GM18873 (cell line): ENCODE data around the gene ITPKA.

ENCODE experiments used
- ATAC-seq: cut with Tn5 transposase; IDR thresholded peaks from one replicate; pipeline ENCODE4 v1.9.1; 2021; ENCODE audit warnings: mild to moderate bottlenecking, moderate library complexity, moderate number of reproducible peaks; ENCODE audit not compliant: unreplicated experiment, low FRiP score

ITPKA gene

DNA sequence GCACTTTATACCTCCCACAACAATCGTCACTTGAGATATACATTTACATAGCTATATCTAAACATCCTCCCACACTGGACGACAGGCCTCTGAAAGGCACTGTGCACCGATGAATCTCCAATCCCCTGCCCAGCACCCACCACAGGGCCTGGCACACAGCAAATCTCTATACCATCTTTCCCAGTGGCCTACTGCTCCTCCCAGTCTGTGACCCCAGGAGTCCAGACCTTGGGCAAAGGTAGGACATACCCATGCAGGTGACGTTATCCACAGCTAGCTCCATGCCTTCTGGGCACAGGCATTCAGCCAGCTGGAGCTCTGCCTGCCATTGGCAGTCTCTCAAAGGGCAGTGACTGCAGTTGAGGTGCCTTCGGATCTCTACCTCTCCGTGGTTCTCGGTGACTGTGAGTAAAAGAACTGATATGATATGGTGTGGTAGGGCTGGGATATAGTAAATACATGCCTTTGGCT lies 14.2 kb downstream of the ITPKA start:
- no peak for ATAC-seq

DNA sequence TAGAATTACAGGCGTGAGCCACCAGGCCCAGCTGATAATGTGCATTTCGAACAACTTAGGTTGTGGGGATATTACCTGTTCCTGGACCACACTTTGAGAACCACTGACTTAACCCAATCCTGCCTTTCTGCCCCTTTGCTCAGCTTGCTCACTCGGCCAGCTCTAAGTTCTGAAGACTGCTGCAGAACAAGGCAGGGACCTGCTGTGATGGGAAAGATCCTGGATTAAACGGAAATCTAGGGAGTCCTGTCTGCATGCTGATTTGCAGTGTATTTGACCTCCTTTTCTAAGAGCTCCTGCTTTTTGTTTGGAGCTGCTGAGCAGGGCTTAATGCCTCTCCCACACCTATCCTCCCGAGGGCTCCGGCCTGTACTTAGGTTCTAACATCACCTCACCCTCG lies 17.1 kb downstream of the ITPKA start:
- no peak for ATAC-seq

DNA sequence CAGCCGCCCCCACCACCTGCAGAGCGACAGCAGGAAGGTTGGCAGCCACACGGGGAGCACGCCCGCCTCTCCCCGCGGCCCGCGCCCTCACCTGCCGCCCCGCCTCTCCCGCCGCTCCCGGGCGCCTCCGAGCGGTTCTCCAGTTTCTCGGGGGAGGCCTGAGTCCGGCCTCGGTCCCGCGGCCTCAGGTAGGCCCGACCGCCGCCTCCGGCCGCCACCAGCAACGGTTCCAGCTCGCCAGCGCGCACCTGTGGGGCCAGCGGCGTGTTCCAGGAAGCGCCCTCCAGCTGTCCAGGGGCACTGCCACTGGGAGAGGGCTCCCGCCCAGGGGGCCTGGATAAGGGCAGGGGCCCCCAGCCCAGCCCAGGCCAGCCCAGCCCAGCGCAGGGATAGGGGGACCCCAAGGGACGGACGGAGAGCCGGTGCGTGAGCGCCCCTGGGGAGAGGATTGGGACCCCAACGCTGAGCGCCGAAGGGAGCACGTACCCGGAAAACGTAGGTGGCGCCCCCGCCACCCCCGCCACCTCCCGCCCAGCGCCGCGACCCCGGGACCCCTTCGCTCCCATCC lies 17.7 kb downstream of the ITPKA start:
- no peak for ATAC-seq

DNA sequence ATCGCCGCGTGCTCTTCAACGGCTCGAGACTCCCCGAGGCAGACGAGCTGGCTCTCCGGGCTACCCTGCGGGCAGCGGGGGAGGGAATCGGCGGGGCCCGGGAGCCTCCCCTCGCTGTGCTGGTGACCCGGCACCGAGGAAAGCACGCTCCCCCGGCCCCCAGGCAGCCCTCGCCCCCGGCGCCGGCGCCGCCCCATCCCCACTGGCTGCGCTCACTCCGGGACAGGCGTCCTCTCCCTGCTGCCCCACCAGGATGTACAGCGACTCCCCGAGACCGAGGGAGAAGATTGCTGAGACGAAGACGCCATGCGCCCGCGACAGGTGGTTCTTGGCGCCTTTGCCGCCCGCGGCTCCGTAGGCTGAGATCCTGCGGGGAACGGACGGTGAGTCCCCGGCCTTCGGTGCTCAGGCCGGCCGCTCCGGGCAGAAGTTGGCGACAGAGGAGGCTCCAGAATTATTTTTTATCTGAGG lies 18.3 kb downstream of the ITPKA start:
- no peak for ATAC-seq

DNA sequence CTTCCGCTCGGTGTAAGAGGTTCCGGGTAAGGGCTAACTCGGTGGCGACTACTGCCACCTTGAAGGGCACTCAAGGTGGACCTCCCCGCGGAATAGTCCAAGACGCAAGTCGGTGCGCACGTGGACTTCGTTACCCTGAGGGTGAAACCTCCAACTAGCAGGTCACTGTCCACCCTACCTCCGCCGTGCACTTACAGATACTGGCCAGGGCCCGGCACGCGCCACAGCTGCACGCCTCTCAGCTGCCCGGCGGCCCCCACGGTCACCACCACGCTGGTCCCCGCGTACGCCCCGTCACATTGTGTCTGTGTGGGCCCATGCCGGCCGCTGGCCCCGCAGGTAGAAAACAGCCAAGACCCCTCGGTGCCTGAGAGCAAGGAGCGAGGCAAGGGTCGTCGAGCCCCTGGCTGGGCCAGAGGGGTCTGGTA lies 18.9 kb downstream of the ITPKA start:
- ATAC-seq, result no peak

DNA sequence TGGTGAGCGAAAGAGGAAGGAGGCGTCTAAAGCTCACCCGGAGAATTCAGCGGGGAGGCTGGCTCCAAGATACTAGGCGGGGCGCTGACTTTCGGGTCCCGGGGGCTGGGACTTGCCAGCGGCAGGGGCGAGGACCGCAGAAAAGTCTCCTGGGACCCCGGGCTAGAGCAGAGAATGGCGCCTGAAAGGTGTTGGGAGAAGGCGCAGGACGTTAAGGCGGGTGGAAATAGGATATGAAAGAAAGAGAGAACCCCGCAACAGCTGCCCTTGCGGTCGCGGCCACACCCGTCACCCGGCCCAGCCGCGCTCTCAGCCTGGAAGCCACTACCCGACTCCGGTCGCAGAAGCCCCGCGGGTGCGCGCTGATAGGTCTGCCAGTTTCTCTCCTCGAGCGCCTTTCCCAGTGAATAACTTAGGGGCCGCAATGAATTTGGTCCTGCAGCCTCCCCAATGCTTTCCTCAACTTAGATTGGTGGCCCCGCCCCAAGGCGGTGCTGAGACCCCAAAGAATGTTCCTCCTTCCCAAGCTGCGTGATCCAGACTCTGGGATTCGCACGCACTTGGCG lies 19.3 kb downstream of the ITPKA start:
- no peak for ATAC-seq

DNA sequence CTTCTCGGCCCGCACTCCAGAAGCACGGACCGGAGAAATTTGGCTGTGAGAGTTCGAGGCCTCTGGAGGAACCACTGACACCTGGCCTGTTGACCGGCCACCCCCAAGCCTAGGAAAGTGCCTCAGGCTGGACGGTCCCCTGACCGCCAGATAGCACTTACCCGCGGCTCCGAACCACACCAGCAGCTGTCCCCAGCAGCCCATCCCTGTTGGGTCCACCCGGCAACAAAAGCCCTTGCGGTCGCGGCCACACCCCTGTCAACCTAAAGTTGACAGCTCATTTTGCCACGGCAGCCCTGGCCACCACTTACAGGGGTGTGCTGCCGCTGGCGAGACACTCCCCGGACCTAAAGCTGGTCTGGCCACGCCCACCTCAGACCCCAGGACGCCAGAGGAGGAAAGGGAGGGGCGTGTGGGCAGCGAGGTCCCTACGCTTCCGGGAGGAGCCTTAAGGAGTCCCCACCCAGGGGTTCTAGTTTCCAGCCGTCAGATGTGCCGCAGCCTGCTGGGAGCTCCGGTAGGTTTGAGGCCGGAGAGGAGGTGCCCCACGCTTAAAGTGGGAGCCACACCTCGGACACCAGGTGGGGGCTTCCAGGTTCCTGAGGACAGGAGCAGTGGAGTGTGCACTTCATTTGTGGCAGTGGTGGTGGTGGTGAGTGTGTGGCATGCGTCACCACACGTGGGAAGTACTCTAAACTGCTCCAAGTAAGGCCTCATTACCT lies 20.0 kb downstream of the ITPKA start, which contains the start of gene LTK:
Gene LTK, minus strand, starts transcription at position 322 of the 722 bp plus-strand sequence. Its CDS starts 118 bp downstream, at position 204.
- ATAC-seq, result no peak

DNA sequence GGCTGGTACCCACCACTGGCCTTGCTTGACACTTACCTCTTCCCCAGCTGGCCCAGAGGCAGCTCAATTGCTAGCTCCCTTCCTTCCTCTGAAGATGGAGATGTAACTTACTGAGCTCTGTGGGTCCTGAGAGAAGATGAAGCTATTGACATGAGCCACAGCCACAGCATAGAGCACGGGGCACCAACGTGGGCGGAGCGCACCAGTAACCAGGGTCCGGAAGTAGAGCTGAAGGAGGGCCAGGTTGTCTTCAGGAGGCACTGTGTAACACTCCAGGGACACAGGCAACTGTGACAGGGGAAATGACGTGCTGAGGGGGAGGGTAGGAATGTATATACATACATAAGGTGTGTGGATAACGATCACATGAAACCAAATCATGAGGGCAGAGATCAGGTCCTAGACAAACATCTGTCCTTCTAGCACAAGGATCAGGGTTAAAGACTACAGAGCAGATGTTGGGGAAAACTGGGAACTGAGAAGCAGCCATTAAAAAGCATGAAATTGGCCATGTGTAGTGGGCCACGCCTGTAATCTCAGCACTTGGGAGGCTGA lies 24.3 kb downstream of the ITPKA start:
- no peak for ATAC-seq

DNA sequence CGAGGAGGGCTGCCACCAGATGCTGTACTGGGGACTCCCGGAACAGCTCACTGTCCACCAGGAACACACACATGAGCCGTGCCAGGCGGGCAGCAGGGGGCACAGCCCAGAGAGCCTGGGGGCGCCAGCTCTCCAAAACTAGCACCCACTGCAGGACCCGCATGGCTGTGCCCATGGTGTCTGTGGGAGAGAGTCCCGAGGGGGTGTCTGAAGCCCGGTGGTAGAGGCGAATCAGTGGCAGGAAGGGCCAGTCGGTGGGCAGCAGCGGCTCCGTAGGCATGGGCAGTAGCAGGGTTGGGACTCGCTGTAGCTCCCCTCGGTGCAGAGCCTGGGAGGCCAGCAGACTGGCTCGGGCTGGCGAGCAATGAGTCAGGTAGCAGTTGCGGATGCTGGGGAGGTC lies 27.0 kb downstream of the ITPKA start:
- no peak for ATAC-seq

DNA sequence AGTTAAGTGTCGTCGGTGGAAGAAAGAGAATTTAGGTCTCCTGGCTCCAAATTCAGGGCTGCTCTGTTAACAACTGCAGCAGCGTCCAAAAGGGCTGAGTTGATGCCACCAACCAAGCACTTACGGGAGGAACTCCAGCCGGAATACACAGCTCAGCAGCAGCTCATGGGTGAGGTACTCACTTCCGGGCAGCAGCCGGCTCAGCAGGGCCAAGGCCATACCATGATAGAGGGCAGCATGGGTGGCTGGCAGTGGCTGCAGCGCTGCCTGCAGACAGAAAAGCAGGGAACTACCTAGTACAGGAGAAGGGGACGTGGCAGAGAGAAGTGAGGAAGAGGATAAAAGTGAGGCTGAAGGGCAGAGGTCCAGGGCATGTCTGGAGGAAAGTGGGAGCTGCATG lies 27.9 kb downstream of the ITPKA start:
- ATAC-seq, result no peak

DNA sequence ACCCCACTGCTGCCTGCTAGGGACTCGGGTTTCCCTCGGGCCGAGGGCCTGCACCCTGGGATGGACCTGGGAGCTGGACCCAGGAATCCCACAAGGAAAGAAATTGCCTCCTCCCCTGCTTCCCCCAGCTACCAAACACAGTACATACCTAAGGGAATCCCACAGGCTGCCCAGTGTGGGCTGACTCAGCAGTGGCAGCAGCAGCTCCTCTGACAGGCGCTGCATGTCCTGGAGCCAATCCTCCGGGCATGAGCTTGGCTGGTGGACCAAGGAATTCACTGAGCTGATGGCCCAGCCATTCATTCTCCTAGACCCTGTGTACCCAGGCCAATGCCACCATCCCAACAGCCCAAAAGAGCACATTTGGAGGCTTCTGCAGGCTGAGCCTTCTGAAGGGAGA lies 29.4 kb downstream of the ITPKA start:
- ATAC-seq, result no peak

DNA sequence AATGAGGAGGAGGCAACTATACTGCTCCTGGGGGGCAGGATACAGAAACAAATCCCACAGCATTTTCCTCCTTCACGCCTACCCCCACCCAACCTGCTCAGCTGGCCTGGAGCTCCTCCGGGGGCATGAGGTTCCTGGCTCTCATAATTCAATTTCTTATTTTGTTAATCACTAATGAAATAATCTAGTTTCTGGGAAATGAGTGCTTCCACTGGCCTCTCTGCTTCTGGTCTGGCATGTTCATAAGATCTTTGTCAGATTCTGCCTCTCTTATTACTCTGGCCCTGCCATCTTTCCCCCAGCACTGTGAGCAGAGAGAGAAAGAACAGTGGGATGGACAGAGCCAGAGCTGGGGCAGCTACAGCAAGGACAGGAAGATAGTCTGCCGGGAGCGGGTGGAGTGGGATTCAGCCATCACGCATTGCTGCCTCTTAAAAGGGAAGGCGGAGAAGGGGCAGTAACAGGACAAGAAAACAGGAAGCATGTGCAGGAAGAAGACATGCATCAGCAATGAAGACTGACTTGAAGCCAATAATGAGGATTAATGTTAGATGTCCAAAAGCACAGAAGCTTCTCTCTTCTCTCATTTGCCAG lies 36.8 kb downstream of the ITPKA start:
- no peak for ATAC-seq

DNA sequence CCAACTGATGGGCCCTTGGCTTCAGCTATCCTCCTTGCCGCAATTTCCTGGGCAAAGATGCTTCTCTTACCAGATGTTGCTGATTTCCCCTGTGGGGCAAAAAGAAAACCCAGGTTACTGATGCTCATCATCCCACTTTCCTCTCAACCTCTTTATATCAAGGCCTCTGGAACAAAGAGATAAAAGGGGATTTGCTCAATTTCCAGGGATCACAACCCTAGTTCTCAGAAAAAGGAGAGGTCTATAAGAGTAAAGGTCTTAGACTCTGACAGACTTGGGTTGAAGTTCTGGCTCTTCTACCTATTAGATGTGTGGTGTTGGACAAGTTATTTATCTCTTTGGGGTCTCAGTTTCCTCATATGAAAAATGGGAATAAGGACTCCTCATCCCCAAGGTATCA lies 41.9 kb downstream of the ITPKA start:
- ATAC-seq, result no peak

DNA sequence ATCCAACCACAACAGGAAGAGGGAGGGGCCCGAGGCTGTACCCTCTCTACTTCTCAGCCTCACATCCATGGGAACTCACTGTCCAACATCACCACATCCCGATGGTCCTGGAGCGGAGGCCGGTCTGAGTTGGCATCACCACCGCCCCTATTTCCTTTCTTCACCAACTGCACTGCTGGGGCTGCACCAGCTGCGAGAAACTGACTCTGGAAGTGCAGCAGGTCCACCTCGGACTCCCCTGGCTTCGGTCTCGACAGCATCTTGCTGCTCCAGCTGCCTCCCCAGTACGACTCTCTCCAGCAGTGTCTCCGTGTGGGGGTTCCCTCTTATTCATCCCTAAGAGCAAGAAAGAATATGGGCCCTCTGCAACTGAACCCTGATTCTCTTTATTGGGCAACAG lies 43.2 kb downstream of the ITPKA start:
- ATAC-seq, result no peak

DNA sequence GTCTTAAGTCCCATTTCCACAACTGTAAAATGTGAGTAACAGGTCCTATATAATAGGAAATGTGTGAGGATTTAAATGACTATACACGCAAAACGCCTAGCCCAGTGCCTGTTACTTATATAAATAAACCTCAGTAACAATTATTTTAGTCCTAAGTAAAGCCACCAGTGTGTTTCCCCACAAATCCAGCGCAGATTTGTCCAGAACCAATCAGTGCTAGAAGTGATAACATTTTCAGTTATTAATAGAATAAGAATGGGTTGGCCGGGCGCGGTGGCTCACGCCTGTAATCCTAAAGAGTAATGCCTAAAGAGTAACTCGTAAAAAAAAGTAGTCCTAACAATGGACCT lies 49.8 kb downstream of the ITPKA start:
- no peak for ATAC-seq

DNA sequence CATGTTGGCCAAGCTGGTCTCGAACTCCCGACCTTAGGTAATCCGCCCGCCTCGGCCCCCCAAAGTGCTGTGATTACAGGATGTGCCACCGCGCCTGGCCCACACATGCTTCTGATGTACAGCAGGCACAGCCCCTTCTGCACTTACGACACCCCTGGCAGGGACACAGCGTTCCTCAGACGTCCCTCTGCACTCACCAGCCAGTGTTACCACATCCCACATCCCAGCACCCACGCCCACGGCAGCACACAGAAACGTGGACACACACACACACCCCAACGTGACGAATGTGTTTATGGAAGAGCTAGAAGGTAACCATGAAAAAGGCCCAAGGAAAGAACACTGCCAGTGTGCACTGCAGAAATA lies 51.0 kb downstream of the ITPKA start:
- no peak for ATAC-seq

DNA sequence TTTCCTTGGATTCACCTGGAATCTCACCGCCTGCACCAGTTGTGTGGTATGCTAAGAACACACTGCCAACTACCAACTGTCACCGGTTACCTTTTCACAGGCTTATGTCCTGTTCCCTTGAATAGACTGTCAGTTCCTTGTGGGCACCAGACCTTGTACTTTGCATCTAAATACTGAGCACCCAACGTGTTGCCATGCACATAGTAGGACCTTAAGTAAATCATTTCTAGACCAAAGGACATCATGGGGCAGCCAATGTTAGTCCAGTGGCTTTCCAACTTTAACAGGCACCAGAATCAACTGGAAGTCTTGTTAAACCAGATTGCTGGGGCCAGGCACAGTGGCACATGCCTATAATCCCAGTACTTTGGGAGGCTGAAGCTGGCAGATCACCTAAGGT lies 51.5 kb downstream of the ITPKA start:
- no peak for ATAC-seq

DNA sequence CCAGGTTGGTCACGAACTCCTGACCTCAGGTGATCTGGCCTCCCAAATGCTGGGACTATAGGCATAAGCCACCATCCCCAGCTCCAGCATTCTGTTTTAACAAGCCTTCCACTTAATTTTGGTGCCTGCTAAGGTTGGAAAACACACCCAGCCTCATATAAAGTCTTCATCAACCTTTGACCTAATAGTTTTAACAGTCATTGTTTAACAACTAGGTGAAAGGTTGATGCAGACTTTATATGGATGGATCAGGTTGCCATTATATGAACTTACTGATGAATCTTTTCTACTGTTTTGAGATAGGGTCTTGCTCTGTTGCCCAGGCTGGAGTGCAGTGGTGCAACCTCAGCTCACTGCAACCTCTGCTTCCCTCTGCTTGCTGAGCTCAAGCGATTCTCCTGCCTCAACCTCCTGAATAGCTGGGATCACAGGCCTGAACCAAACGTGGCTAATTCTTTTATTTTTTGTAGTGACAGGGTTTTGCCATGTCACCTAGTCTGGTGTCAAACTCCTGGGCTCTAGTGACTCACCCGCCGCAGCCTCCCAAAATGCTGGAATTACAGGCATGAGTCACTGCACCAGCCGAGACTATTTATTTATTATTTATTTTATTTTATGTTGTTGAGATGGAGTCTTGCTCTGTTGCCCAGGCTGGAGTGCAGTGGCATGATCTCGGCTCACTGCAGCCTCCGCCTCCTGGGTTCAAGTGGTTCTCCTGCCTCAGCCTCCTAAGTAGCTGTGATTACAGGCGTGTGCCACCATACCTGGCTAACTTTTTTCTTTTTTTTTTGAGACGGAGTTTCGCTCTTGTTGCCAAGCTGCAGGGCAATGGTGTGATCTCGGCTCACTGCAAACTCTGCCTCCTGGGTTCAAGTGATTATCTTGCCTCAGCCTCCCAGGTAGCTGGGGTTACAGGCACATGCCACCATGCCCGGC lies 53.4 kb downstream of the ITPKA start:
- ATAC-seq, result no peak

DNA sequence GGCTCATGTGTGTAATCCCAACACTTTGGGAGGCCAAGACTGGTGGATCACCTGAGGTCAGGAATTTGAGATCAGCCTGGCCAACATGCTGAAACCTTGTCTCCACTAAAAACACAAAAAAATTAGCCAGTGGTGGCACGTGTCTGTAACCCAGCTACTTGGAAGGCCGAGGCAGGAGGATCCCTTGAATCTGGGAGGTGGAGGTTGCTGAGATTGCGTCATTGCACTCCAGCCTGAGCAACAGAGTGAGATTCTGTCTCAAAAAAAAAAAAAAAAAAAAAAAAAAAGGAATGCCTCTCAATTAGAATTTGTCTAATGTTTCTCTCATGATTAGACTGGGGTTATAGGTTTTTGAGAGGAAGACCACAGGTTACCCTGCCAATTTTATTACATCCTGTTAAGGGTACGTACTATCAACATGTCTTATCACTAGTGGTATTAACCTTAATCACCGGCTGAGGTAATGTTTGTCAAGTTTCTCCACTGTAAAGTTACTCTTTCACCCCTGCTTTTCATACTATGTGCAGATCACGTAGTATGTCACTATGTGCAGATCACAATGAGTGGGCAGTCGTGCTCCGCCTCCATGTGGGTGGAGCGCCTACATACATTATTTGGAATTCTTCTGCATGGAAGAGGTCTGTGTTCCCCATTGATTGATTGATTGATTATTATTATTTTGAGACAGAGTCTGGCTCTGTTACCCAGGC lies 56.5 kb downstream of the ITPKA start:
- ATAC-seq, result no peak
